ENCODE results near the gene SCIN. TPM values are rescaled to one million over a fixed set of nuclear protein-coding genes. Genes with fewer than 3 reads are reported as not detected.
"Not testable (repeated sequence)": the region's sequence is repeated elsewhere in the genome, so short reads cannot be mapped to it uniquely, and the experiment has no call there.

The SCIN gene
- total RNA-seq, 1 donor from 2014 or later: 0.26 TPM

- peak overlapping the region; percentile 84 for H3K4me3 ChIP-seq (ENCODE audit: low read depth, low read length)
- DNase-seq (ENCODE audit: low read depth) (no peak), FAIRE-seq (peak; percentile 88)
- TF ChIP-seq, protein P1, sequence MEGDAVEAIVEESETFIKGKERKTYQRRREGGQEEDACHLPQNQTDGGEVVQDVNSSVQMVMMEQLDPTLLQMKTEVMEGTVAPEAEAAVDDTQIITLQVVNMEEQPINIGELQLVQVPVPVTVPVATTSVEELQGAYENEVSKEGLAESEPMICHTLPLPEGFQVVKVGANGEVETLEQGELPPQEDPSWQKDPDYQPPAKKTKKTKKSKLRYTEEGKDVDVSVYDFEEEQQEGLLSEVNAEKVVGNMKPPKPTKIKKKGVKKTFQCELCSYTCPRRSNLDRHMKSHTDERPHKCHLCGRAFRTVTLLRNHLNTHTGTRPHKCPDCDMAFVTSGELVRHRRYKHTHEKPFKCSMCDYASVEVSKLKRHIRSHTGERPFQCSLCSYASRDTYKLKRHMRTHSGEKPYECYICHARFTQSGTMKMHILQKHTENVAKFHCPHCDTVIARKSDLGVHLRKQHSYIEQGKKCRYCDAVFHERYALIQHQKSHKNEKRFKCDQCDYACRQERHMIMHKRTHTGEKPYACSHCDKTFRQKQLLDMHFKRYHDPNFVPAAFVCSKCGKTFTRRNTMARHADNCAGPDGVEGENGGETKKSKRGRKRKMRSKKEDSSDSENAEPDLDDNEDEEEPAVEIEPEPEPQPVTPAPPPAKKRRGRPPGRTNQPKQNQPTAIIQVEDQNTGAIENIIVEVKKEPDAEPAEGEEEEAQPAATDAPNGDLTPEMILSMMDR (IDR thresholded peaks at IDR 0.05; ENCODE audit: insufficient read depth, low read length, severe bottlenecking): no peak
- no peaks in the 10 kb centered on the region for H3K36me3 ChIP-seq (ENCODE audit: control insufficient read depth, insufficient read depth, low read length)
- H3K27me3 ChIP-seq (ENCODE audit: control insufficient read depth, insufficient read depth, low read length): no peaks in the 10 kb centered on the region
Observed at GRCh38 chr7:12687718-12688171, 117.2 kb downstream of the SCIN start.

- not testable (repeated sequence) for DNase-seq (ENCODE audit: low read depth); FAIRE-seq; H3K36me3 ChIP-seq (ENCODE audit: control insufficient read depth, insufficient read depth, low read length); H3K27me3 ChIP-seq (ENCODE audit: control insufficient read depth, insufficient read depth, low read length)
- H3K4me3 ChIP-seq (ENCODE audit: low read depth, low read length): peak overlapping the region; percentile 84
Observed at GRCh38 chr7:12688485-12689170, 118.1 kb downstream of the SCIN start.

DNA sequence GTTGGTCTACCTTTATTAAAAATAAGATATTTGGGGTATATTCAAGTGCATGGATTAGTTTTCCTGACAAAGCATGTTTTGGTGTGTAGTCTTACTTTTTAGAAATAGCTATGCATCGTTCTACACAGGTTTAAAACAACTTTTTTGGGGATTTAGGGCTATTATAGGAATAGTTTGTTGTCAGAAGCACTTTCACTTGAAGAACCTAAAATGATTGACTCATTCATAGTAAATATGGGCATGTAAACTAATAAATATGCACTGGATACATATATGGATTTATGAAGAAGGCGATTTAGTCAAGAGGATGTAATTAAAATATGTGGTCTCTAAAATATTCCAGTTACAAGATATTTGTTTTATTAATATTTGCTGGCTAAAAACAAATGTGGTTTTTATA, 118.9 kb downstream of the SCIN start:
- Histone ChIP-seq H3K27me3 (ENCODE audit: control insufficient read depth, insufficient read depth, low read length) (no peaks in the 10 kb centered on the region), H3K36me3 (ENCODE audit: control insufficient read depth, insufficient read depth, low read length) (no peaks in the 10 kb centered on the region), H3K4me3 (ENCODE audit: low read depth, low read length) (peak overlapping the region; percentile 84)
- TF ChIP-seq, protein P1 (IDR thresholded peaks at IDR 0.05; ENCODE audit: insufficient read depth, low read length, severe bottlenecking): no peak
- DNase-seq (ENCODE audit: low read depth) (no peak), FAIRE-seq (no peak)

- peak overlapping the region; percentile 84 for H3K4me3 ChIP-seq (ENCODE audit: low read depth, low read length)
- no peaks in the 10 kb centered on the region for H3K27me3 ChIP-seq (ENCODE audit: control insufficient read depth, insufficient read depth, low read length)
- FAIRE-seq (no peak), DNase-seq (ENCODE audit: low read depth) (no peak)
- no peaks in the 10 kb centered on the region for H3K36me3 ChIP-seq (ENCODE audit: control insufficient read depth, insufficient read depth, low read length)
- TF ChIP-seq, protein P1 (IDR thresholded peaks at IDR 0.05; ENCODE audit: insufficient read depth, low read length, severe bottlenecking): no peak
Observed at GRCh38 chr7:12690041-12690878, 119.7 kb downstream of the SCIN start.

DNA sequence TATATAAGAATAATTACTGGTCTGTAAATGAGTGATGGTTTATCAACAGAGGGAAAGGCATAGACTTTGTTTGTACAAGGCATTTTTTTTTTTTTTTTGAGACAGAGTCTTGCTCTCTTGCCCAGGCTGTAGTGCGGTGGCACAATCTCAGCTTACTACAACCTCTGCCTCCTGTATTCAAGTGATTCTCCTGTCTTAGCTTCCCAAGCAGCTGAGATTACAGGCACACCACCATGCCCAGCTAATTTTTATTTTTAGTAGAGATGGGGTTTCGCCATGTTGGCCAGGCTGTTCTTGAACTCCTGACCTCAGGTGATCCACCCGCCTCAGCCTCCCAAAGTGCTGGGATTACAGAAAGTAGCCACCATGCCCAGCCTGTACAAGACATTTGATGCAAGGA, 120.9 kb downstream of the SCIN start:
- not testable (repeated sequence) for H3K36me3 ChIP-seq (ENCODE audit: control insufficient read depth, insufficient read depth, low read length); H3K4me3 ChIP-seq (ENCODE audit: low read depth, low read length); FAIRE-seq; DNase-seq (ENCODE audit: low read depth); H3K27me3 ChIP-seq (ENCODE audit: control insufficient read depth, insufficient read depth, low read length)

DNA sequence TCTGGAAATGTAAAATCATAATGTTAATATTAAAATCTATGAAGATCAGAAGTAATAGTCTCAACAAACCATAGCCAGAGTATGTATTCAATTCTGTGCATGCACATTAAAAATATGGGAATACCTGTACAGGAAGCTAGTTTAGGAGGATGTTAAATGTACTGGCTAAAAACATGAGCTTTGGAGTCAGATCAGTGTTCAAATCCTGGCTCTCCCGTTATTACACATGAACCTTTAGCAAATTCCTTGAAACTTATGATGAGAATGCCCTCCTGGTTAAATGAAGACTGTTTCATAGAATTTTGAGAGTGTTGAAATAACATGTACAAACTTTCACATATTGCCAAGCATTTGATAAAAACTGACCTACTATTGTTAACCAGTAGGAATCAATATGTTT, 121.5 kb downstream of the SCIN start:
- TF ChIP-seq, protein P1 (IDR thresholded peaks at IDR 0.05; ENCODE audit: insufficient read depth, low read length, severe bottlenecking): no peak
- Histone ChIP-seq H3K27me3 (ENCODE audit: control insufficient read depth, insufficient read depth, low read length) (no peaks in the 10 kb centered on the region), H3K4me3 (ENCODE audit: low read depth, low read length) (no peak overlapping the region), H3K36me3 (ENCODE audit: control insufficient read depth, insufficient read depth, low read length) (no peaks in the 10 kb centered on the region)
- no peak for DNase-seq (ENCODE audit: low read depth)
- FAIRE-seq: no peak
